ENCODE measurements around the gene SEMA4B. TPM values are rescaled to one million over a fixed set of nuclear protein-coding genes. Genes with fewer than 3 reads are reported as not detected.
"Not testable (repeated sequence)": the region's sequence is repeated elsewhere in the genome, so short reads cannot be mapped to it uniquely, and the experiment has no call there.

Gene SEMA4B
- total RNA-seq, 1 experiment from 2014 or later: 73.0 TPM

DNA sequence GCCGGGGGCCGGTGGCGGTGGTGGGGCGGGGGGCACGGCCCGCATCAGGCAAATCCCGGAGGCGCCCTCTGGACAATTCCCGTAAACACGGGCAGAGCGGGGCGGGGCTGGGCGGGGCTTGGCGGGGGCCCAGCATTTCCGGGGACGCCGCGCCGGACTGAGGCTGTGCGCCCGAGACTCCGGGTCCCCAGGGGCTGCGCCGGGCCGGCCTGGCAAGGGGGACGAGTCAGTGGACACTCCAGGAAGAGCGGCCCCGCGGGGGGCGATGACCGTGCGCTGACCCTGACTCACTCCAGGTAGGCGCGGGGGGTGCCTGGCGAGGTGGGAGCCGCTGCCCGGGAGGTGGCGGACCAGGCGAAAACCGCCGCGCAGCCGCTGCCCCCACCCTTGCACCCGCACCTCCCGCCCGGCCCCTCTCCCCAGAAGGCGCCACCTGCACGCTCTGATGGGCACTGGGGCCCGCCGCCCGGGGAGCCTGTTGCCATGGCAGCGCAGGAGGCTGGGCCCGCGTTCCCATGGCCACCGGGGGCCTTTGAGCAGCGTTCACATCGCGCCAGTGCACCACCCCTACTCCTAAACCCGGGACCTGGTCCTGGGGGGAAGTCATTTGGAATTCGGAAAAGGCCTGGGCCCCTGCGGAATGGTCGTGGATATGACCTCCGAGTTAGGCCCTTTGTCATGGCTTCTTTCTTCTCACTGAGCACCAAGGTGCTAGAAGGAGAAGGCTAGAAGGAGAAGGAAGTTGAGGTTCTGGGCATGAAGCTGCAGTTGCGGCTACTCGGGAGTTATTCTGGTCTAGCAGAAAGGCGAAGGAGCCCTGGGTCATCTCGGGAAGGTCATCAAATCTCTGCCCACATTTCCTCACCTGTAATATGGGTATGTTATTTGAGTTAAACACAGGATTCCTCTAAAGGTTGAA, 16.1 kb upstream of the SEMA4B start:
- H3K27me3 Mint-ChIP-seq (ENCODE audit: unreplicated experiment): no peaks in the 10 kb centered on the region
- H3K4me3 Mint-ChIP-seq (ENCODE audit: low read depth, unreplicated experiment): peak overlapping the region; percentile 75
- intact Hi-C loops (cut with micrococcal nuclease; ENCODE audit: unreplicated experiment): loop anchor here (2.0 kb wide), 2 partner anchors 24 to 28 kb away; no protein-coding TSS in a partner anchor
- H3K36me3 Mint-ChIP-seq (ENCODE audit: insufficient read depth, unreplicated experiment): peaks cover 18% of the 10 kb centered on the region
- H3K27ac Mint-ChIP-seq (ENCODE audit: unreplicated experiment): peak overlapping the region; percentile 88
- H3K4me1 Mint-ChIP-seq (ENCODE audit: low read depth, unreplicated experiment): peaks cover 26% of the 10 kb centered on the region
- TF ChIP-seq, protein P1, sequence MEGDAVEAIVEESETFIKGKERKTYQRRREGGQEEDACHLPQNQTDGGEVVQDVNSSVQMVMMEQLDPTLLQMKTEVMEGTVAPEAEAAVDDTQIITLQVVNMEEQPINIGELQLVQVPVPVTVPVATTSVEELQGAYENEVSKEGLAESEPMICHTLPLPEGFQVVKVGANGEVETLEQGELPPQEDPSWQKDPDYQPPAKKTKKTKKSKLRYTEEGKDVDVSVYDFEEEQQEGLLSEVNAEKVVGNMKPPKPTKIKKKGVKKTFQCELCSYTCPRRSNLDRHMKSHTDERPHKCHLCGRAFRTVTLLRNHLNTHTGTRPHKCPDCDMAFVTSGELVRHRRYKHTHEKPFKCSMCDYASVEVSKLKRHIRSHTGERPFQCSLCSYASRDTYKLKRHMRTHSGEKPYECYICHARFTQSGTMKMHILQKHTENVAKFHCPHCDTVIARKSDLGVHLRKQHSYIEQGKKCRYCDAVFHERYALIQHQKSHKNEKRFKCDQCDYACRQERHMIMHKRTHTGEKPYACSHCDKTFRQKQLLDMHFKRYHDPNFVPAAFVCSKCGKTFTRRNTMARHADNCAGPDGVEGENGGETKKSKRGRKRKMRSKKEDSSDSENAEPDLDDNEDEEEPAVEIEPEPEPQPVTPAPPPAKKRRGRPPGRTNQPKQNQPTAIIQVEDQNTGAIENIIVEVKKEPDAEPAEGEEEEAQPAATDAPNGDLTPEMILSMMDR (IDR thresholded peaks at IDR 0.05; ENCODE audit: unreplicated experiment): no peak
- CTCF ChIA-PET: interaction anchor here (1.0 to 1.3 kb wide), 3 partner anchors 19 to 36 kb away, joined by 4 read pairs; no protein-coding TSS in a partner anchor
- TSS peak; percentile 75 for BruUV-seq (replicated peaks)
- no peaks in the 10 kb centered on the region for H3K9me3 Mint-ChIP-seq (ENCODE audit: low read depth, unreplicated experiment)
- DNase-seq: peak; percentile 76

DNA sequence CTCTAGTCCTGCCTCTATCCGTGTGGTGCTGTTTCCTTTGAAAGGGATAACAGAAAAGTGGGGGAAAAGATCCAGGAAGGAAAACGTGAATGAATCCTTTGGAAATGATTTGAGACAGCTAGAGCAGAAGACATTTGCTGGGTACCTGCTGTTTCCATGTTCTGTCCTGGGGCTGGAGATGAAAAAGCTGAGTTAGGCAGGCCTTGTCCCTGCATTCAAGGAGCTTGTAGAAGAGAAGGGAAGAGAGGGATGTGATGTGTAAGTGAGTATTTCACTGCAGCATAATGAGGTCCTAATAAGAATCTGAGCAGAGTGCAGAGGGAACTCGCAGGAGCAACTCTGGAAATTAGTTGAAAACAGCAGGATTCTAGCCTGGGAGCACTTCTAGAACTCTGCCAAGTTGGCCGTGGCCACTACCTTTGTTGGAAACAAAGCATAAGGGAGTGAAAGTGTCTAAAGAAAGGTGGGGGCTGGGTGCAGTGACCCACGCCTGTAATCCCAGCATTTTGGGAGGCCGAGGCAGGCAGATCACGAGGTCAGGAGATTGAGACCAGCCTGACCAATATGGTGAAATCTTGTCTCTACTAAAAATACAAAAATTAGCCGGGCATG, 13.8 kb upstream of the SEMA4B start:
- CTCF ChIA-PET: interaction anchor here (0.7 kb wide), 1 partner anchor 442 kb away, joined by 4 read pairs; no protein-coding TSS in a partner anchor
- Mint-ChIP-seq H3K9me3 (ENCODE audit: low read depth, unreplicated experiment) (no peaks in the 10 kb centered on the region), H3K27ac (ENCODE audit: unreplicated experiment) (no peak overlapping the region), H3K4me1 (ENCODE audit: low read depth, unreplicated experiment) (peaks cover 41% of the 10 kb centered on the region), H3K4me3 (ENCODE audit: low read depth, unreplicated experiment) (no peak overlapping the region), H3K36me3 (ENCODE audit: insufficient read depth, unreplicated experiment) (peaks cover 23% of the 10 kb centered on the region), H3K27me3 (ENCODE audit: unreplicated experiment) (no peaks in the 10 kb centered on the region)
- no peak for DNase-seq
- intact Hi-C loops (cut with micrococcal nuclease; ENCODE audit: unreplicated experiment): no loop called here
- TF ChIP-seq, protein P1 (IDR thresholded peaks at IDR 0.05; ENCODE audit: unreplicated experiment): no peak
- no TSS peak for BruUV-seq (replicated peaks)

DNA sequence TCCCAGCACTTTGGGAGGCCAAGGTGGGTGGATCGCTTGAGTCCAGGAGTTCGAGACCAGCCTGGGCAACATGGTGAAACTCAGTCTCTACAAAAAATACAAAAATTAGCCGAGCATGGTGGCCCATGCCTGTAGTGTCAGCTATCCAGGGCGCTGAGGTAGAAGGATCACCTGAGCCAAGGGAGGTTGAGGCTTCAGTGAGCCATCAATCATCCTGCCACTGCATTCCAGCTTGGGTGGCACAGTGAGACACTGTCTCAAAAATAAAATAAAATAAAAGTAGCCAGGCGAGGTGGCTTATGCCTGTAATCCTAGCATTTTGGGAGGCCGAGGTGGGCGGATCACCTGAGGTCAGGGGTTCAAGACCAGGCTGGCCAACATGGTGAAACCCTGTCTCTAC, 13.1 kb upstream of the SEMA4B start:
- Mint-ChIP-seq H3K4me1 (ENCODE audit: low read depth, unreplicated experiment) (peaks cover 48% of the 10 kb centered on the region), H3K36me3 (ENCODE audit: insufficient read depth, unreplicated experiment) (peaks cover 23% of the 10 kb centered on the region)
- H3K4me3 Mint-ChIP-seq (ENCODE audit: low read depth, unreplicated experiment); H3K27me3 Mint-ChIP-seq (ENCODE audit: unreplicated experiment); H3K9me3 Mint-ChIP-seq (ENCODE audit: low read depth, unreplicated experiment); intact Hi-C loops (cut with micrococcal nuclease; ENCODE audit: unreplicated experiment); DNase-seq; BruUV-seq (replicated peaks); H3K27ac Mint-ChIP-seq (ENCODE audit: unreplicated experiment): not testable (repeated sequence)
- CTCF ChIA-PET: interaction anchor here (0.7 kb wide), 1 partner anchor 442 kb away, joined by 4 read pairs; no protein-coding TSS in a partner anchor

DNA sequence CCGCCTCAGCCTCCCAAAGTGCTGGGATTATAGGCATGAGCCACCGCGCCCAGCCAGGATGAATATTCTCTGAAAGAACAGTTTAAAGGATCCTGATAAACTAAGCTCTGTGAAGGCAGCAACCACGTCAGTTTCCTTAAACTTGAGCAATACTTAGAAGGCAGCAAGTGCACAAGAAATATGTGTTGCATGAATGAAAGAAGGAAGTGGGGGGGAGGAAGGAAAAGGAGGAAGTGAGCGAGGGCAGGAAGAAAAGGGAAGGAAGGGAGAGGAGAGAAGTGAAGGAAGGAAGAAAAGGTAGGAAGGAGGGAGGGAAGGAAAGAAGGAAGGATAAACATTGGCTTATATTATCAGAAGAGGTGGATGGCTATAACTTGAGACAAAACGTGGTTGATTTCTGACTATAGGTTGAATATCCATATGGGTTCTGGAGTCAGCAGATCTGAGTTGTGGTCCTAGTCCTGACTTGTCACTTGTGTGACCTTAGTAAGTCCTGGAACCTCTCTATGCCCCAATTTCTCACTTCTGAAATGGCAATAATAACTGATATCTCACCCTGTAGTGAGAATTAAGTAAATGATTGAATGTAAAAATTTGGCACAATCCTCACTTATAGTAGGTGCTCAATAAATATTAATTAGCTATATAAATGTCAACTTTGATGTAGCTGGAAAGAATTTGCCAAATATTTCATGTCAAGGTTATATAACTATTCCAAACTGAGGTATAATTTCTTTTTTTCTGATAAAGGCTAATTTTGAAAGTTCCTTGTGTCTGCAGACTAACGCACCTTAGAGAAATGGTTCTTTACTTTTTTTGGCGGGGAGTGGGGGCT, 12.0 kb upstream of the SEMA4B start:
- H3K27me3 Mint-ChIP-seq (ENCODE audit: unreplicated experiment): no peaks in the 10 kb centered on the region
- H3K4me3 Mint-ChIP-seq (ENCODE audit: low read depth, unreplicated experiment): no peak overlapping the region
- DNase-seq: no peak
- no peak overlapping the region for H3K27ac Mint-ChIP-seq (ENCODE audit: unreplicated experiment)
- intact Hi-C loops (cut with micrococcal nuclease; ENCODE audit: unreplicated experiment): no loop called here
- TF ChIP-seq, protein P1 (IDR thresholded peaks at IDR 0.05; ENCODE audit: unreplicated experiment): no peak
- H3K4me1 Mint-ChIP-seq (ENCODE audit: low read depth, unreplicated experiment): peaks cover 44% of the 10 kb centered on the region
- CTCF ChIA-PET: no interaction called here
- no TSS peak for BruUV-seq (replicated peaks)
- no peaks in the 10 kb centered on the region for H3K9me3 Mint-ChIP-seq (ENCODE audit: low read depth, unreplicated experiment)
- H3K36me3 Mint-ChIP-seq (ENCODE audit: insufficient read depth, unreplicated experiment): peaks cover 20% of the 10 kb centered on the region
